ENCODE data around the gene HOXA4.
A peak's percentile ranks its signal among the peaks of the same experiment; 100 is the strongest.

The HOXA4 gene

GRCh38 chr7:27131390-27131819 lies 848 bp upstream of the HOXA4 start:
- no peak for DNase-seq

- DNase-seq = no peak
Observed at GRCh38 chr7:27129729-27130539, 623 bp downstream of the HOXA4 start.

DNA sequence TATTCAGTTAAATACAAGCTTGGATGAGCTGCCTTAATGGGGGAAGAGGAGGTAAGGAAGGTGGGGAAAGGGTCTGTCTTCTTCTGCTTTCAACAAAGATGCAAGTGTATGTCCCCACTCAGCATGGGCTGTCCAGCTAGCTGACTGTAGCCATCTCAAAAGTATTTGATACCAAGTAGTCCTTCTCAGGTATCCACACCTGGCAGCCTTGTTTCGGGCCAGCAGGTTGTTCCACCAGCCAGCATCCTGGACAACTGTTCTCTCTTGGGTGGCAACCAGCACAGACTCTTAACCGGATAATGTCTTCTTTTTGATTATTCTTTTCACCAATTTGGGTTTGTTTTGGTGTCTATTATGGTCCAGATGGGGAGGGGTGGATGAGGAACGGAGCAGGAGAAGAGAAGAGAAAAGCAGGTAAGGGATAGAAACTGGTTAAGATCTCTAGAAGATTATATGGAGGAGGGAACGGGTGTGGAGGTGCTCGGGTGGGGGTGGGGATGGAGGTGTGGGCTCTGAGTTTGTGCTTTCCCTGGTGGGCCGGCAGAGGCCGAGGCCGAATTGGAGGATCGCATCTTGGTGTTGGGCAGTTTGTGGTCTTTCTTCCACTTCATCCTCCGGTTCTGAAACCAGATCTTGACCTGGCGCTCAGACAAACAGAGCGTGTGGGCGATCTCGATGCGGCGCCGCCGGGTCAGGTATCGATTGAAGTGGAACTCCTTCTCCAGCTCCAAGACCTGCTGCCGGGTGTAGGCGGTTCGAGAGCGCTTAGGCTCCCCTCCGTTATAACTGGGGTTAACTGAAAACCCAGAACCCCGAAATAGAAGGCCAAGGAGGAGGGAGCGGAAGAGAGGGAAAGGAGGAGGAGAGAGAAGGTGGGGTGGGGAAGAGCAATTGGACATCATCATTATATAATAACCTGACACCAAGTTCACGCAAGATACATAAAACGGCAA lies 1.5 kb downstream of the HOXA4 start:
- no peak for DNase-seq

- DNase-seq = peak; percentile 95
Observed at GRCh38 chr7:27128034-27128433, 2.5 kb downstream of the HOXA4 start.

GRCh38 chr7:27126596-27127327 lies 3.8 kb downstream of the HOXA4 start:
- DNase-seq = no peak

DNA sequence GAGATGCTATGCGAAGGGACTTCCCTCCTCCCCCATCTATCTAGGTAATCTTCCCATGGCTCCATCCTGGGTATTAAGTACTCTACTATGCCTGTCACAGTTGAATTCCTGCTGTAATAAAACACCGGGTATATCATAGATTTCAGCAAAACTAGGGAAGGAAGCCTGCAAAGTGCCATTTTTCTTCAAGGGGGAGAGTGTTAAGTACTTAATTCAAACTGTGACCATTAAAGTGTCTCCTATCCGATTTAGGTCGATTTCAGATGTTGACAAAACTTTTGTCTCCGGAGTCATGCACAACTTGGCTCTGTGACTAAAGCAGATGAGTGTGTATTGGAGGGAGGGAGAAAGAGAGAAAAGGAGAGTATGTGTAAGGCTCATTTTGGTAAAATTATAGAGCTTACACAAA lies 4.6 kb downstream of the HOXA4 start:
- DNase-seq = peak; percentile 40

DNA sequence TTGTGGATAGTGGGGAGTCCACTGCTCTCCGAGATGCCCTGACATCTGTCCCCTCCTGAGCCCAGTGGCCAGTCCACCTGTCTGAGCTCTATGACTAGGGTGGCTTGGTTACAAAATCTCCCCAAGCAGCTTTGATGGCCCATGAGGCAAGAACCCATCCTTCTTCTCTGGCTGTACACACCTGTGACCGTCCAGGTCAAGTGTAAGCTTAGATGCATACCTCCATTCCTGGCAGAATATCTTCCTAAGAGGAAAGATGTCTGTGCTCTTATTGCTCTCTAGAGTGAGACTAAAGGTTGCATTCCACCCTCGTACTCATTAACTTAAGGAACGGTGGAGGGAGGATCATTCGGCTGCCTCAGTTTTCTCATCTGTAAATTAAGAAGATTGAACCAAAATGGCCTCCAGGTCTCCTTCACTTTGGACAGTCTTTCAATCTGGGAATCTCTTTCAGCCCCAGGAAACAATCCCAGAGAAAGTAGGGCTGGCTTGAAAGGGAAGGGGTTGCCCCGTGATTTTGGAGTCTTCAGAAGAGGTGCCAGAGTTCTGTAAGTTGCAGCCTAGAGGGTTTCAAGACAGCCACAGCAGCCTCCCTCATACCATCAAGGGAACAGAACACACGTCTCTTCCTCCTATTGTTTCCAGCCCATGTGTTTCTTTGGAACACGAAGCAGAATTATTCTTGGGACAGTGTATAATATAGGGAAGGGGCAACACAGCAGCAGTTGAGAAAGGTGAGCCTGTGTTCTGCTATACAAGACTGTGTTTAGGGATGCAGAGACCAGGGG lies 5.5 kb downstream of the HOXA4 start:
- no peak for DNase-seq

DNA sequence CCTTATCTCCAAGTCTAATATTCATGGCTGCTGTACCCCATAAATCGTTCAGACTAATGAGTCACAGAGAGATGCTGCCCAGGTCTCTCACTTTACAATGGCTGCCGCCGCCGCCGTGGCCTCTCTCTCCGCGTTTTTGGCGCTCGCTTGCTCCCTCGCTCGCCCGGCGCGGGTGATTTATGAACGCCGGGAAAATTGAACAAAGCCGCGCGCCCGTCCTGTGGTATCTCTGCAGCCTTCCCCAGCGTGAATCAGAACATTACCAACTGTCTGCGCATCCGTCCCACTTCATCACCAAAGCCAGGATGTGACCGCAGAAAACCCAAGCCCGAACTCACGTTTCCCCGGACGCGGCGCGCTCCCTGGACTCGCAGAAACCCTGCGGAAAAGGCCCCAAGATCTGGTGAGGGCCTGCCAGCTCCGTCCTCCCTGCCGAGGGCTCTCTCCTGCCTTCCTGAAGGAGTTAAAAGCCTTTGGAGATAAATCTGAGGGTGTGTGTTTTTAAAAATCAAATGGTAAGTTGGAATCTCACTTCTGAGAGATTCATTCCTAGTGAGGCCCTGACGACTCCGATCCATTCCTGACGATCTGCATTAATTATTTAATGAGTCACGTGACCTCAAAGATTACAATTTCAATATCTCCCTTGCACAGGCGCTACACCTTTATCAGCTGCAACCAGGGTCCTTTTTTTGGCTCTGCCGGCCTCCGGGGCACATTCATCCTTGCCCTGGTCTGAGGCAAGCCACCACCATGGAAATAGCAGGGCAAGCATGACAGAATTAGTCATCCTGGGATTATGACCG lies 6.3 kb downstream of the HOXA4 start:
- DNase-seq = no peak

GRCh38 chr7:27123477-27124053 lies 7.0 kb downstream of the HOXA4 start:
- DNase-seq = no peak

- DNase-seq = no peak
Observed at GRCh38 chr7:27123007-27123476, 7.5 kb downstream of the HOXA4 start.

DNA sequence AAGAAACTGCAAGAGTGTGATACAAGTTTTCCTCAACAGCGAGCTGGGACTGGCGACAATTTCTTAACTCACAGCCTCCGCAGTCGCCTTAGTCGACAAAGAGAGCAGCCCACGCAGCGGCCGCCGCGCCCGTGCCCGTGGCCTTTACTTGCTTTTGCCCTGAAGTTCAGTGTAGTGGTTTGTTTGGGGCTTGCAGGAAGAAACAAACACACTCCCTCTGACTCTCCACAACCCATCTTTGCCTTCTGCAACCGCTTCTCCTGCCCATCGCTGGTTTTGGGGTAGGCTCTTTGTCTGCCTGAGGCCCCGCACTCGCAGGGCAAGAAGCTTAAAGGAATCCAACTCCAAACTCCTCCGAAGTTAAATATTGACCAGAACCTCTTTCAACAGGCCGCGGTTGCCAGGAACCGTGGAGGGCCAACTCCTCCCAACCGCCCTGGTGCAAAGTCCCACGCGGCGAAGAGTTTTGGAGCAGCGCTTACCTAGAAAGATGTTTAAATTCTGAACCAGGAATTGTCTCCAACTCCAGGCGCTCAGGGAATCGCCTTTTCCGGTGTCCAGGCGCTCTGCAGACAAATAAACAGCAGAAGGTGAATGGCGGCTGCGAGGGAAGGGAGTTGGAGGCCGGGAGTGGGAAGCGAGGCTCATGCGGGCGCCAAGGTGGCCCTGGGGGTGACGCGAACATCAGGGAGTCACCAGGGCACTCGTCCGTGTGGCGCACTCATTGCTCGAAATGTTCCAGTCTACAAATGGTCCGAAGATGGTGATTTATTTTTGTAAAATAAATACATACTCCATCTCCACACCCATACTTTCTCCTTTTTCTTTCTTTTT lies 8.3 kb downstream of the HOXA4 start:
- DNase-seq = no peak

DNA sequence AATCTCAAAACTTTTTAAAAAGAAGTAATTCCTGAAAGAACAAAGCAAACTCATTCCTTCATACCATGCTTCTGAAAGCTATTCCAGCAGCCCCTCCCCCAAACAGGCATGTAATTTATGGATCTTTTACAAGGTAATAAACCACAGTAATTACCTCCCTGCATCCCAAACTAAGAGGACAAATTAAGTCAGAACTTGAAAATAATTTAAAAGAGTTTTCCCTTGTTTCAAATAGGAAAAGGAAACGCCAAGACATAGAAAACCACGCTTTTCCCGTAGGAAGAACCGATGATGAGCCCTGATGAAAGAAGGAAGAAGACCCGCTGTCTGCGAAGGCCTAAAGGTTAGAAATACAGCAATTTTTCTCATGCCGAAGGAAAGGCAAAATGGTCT lies 8.9 kb downstream of the HOXA4 start:
- no peak for DNase-seq

GRCh38 chr7:27119412-27119911 lies 11.1 kb downstream of the HOXA4 start:
- DNase-seq = no peak

DNA sequence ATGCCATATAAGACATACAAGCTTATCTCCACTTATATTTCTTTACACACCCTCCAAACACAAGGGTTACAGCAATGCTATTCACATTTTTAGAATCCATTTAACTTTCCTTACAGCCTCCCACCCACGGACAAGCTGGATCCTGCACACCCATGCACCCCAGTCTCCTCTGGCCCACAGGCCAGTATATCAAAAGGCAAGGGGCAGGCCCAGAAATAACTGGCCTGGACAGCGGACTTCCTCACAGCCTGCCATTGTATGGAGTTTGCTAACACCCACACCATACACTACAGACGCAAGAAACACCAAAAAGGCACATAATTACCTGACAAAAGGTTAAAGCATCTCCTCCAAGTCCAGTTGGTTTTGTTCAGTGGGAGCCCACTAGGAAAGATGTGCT lies 12.0 kb downstream of the HOXA4 start:
- no peak for DNase-seq

DNA sequence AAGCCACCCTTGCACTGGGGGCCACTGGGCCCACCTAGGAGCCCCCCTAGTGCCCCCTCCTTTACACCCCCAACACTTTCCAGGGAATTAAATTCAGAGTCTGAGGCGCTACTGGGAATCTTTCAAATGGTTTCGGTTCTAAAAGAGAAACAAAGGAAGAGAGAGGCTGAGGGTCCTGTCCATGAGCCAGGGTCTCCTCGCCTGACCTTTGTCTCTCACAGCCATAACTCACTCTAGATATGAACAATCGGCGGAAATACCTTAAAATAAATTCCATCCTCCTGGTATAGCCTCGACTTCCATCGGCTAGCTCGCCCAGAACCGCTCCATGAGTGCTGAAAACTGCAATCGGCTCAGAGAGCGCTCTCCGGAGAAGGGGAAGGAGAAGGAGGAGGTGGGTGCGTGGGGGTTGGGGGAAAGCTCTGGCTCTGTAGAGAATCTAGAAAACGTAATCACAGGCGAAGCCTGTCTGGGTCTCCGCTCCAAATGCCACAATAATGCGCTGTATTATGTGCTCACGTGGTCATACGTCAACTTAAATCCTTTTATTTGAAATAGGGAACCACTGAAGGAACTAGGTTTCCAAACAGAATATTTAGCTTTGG lies 12.6 kb downstream of the HOXA4 start:
- DNase-seq = no peak

DNA sequence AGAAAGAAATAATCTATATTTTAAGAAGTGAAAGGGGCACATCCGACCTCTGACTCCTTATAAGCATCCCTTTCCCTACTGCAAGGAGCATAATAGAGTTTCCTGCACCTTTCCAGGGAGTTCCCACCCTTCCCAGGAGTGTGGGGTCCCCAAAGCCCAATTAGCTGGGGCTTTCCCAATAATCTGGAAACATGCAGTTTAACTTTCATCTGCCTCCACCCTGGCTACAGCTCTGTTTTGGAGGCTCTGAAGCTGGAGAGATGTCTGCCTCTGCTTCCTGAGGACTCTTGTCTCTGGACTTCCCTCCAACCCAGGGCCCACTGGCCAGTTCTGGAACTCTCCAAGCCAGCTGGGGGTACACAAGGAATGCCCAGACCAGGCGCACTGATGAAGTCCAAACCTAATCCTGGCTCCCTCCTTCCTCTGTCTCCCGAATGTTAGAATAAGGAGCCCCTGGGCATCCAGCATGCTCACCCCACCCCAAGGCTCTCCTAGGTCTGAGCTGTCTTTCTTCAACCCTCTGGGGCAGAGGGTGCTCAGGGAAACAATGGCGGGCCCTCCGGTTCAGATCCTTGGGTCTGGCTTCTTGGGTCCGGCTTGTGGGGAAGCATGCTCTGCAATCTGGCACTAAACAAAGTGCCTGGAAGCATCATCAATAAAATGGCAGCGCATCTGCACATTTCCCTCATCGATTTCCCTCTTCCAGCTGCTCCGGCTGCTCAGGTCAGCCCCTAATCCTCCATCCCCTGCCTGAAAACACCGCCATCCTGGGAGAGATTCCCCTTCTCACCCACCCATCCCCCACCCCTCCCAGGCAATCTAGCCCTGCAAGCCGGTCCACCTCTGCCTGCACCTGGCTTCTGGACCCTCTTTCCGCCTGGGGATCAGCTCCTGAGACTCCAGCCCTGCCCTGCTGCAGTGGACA lies 13.3 kb downstream of the HOXA4 start:
- no peak for DNase-seq

GRCh38 chr7:27116031-27116961 lies 14.3 kb downstream of the HOXA4 start:
- DNase-seq = peak; percentile 74

Measured in DMS79 (cell line).